ENCODE data around the gene SLC25A23.
"Not testable (repeated sequence)": the region's sequence is repeated elsewhere in the genome, so short reads cannot be mapped to it uniquely, and the experiment has no call there.

Gene SLC25A23

DNA sequence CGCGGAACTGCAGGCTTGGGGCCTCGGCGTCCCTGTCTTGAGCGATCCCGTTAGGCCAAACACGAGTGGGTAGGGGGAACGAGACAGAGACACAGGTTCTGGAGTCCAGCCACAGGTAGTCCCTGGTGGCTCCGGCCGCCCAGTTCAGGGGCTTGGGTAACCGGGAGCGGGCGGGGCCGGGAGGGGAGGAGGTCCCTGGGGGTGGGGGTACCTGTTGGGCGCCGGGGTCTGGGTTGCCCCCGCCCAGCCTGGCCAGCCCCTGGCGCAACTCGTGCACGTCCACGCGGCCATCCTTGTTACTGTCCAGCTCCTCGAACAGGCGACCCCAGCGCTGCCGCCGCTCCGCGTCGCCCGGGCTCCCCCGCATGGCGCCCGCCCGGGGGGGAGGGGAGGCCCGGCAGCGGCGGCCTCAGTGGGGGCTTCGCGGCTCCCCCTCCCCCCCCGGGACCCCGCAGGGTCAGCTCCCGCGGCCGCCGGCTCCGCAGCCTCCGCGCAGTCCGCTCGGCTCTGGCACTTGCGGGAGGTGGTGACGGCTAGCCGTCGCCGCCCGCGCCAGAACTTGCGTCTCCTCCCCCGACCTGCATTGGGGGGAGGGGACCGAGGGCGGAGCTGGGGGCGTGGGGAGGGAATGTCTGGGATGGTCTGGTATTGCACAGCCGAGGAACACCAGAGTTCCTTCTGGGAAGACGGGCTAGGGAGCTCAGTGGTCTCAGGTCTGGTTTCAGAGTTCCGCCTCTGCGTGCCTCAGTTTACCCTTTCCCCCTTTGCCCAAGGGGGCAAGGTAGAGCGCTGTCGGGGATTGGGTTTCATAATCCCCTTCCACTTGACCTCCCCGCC lies at the start of gene SLC25A23:
Gene SLC25A23, minus strand, starts transcription at position 531 of the 837 bp plus-strand sequence. Its CDS starts 164 bp downstream, at position 367.
- DNase-seq, result peak in 1 of 2 experiments; percentile 80

DNA sequence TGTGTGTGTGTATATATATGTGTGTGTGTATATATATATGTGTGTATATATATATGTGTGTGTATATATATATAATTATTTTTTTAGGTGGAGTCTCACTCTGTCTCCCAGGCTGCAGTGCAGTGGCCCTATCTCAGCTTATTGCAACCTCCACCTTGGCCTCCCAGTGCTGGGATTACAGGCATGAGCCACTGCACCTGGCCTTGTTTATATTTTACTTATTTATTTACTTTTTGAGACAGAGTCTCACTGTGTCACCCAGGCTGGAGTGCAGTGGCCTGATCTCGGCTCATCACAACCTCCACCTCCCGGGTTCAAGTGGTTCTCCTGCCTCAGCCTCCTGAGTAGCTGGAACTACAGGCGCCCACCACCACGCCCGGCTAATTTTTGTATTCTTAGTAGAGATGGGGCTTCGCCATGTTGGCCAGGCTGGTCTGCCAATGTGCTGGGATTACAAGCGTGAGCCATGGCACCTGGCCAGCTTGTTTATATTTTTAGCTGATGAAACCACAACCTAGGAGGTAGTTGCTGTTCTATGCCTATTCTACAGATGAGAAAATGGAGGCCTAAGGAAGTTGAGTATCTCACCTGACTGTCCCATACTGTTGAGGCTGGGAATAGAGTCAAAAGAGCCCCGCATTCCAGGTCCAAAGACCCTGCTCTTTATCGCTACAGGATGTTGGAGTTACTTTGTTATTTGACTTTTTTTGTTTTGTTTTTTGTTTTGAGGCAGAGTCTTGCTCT lies 48.6 kb upstream of the SLC25A23 start:
- not testable (repeated sequence) for DNase-seq

DNA sequence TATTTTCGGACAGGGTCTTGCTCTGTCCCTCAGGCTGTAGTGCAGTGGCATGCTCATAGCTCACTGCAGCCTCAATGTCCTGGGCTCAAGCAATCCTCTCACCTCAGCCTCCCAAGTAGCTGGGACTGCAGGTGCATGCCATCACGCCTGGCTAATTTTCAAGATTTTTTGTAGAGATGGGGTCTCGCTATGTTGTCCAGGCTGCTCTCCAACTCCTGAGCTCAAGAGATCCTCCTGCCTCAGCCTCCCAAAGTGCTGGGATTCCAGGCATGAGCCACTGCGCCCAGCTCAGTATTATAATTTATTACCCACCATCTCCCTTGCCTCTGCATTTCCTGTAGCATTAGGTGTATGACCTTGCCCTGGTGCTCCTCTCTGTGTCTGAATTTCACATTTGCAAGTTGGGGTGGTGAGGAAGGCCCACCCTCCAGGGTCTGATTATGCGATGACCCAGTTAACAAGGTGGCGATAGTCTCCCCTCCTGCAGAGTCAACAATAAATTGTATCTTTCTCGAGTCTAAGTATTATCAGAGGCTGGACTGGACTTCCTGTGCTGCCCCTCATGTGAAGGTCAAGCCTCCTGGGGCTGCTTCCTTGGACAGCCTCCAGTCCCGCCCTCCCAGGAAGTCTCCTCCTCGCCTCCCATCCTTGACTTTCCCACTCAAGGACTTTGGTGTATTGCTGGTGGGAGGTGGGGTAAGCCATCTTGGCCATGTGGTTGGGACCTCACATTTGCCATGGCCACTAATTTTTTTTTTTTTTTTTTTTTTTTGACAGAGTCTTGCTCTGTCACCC lies 44.0 kb upstream of the SLC25A23 start:
- DNase-seq, result no peak

DNA sequence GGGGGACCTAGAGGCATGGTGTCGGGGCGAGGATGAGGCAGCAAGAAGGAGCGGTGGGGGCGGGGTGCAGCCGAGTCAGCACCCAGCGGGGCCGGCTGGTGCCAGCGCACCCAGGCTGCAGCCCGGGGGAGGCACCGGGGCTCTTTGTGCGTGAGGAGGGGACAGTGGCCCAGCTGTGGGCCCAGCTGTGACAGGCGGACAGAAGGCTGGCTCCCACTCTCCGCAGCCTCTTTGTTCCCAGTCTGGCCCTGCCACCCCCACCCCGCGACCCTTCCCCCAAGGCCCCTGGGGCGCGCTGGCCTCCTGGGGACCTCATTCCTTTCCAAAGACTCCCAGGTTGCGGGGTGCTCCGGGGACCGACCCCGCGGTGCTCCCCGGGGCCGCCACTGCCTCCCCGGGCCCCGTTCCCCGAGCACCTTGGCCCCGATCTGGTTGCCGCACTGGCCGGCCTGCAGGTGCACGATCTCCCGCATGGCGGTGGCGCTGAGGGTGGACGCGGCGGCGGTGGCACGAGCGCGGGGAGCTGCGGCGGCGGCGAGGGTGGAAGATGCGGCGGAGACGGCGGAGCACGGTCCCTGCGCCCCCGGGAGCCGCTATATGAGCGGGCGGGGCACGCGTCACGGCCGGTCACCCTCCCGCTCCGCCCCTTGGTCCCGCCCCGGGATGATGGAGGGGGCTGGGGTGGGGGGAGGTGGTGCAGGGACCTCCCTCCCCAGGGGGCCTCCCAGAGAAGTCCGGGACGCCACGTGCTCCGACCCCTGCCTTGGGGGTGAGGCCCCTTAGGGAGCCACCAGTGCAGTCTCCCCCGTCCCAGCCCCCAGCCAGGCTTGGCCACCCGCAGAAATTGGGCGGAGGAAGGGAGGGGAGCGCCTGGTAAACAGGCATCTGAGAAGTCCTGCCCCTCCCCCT lies 42.4 kb upstream of the SLC25A23 start, which contains the start of gene TUBB4A:
Gene TUBB4A, minus strand, starts transcription at position 570 of the 909 bp plus-strand sequence. Its CDS starts 97 bp downstream, at position 473.
- DNase-seq, result no peak

DNA sequence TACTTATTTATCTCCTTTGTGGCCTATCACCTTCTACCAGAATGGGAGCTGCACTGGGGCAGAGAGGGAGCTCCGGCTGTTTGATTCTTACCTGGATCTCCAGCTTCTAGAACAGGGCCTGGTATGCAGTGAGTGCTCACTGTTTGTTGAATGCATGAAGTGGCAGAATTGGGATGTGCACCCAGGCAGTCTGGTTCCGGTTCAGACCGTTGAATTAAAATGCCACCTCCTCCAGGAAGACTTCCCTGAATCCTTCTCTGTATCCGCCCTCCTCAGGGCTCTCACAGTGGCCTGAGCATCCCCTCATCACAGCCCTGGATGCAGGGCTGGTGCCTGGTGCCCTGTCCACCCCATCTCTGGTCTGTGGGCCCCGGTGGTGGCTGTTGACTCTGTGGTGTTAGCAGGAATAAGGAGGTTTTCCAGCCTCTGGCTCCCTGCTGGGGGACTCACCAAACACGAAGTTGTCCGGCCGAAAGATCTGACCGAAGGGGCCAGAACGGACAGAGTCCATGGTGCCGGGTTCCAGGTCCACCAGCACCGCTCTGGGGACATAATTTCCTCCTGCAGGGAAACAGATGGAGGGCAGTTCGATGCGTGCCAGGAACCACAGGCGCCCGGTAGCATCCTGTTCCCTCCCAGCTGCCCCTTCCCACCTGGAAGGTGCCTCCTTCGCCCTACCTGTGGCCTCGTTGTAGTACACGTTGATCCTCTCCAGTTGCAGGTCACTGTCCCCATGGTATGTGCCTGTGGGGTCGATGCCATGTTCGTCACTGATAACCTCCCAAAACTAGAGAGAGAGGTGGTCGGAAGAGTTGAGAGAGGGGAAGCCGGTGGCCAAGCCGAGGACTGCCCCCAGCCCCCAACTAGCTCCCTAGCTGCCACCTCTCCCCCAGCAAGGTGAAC lies 41.5 kb upstream of the SLC25A23 start:
- no peak for DNase-seq

DNA sequence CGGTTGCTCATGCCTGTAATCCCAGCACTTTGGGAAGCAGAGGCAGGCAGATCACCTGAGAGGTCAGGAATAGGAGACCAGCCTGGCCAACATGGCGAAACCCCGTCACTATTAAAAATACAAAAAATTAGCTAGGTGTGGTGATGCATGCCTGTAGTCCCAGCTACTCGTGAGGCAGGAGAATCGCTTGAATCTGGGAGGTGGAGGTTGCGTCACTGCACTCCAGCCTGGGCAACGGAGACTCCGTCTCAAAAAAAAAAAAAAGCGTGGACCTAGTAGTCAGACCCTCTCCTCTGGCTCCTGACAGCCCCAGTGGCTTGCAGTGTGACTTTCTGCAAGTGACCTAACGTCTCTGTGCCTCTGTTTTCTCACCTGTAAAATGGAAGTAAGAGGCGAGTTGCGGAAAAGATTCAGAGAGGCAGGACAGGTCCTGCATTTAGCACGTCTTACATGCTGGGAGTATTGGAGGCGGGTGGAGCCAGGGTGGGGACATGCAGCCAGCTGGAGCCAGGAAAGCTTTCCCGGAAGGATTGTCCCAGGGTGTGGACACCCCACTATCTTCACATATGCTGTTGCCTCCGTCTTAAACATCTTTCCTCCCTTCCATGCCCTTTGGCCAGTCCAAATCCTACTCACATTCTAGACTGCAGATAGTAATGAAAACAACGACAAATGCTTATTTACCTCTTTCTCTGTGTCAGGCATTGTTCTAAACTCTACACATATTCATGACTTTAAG lies 39.6 kb upstream of the SLC25A23 start:
- no peak for DNase-seq

DNA sequence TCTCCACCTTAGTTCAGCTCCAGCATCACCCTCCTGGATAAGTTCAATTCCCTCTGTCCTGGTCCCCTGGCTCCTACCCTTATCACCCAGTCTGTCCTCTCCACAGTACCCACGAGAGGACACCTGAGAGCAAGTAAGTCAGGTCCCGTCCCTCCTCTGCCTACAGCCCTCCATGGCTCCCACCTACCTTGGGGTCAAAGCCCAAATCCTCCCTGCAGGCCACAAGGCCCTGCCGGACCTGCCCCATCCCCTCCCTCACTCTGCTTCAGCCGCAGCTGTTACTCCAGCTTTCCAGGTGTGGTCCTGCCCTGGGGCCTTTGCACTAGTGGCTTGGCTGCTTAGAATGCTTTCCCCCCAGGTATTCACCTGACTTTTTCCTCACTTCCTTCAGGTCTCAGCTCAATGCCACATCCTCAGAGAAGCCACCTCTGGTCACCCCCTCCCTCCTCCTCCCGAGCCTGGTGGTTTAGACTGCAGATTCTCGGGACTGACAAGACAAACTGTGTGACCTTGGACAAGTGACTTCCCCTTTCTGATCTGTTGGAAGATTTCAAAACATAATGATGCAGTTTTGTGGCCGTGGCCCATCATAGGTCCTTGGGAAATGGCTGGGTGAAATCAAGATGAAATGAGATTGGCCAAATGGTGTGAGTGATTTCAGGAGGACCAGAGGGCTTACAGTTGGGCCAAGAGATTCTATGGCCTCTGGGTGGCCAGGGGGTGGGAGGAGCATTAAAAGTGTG lies 38.9 kb upstream of the SLC25A23 start:
- DNase-seq, result no peak

DNA sequence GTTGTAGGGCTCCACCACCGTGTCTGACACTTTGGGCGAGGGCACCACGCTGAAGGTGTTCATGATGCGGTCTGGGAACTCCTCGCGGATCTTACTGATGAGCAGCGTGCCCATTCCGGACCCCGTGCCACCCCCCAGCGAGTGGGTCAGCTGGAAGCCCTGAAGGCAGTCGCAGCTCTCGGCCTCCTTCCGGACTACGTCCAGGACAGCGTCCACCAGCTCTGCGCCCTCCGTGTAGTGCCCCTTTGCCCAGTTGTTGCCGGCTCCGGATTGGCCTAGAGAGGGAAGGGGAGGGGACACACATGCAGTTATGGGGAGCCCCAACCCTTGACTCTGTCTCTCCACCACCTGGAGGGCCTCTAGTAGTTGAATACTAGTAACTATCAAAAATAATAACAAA lies 36.4 kb upstream of the SLC25A23 start:
- DNase-seq, result no peak

DNA sequence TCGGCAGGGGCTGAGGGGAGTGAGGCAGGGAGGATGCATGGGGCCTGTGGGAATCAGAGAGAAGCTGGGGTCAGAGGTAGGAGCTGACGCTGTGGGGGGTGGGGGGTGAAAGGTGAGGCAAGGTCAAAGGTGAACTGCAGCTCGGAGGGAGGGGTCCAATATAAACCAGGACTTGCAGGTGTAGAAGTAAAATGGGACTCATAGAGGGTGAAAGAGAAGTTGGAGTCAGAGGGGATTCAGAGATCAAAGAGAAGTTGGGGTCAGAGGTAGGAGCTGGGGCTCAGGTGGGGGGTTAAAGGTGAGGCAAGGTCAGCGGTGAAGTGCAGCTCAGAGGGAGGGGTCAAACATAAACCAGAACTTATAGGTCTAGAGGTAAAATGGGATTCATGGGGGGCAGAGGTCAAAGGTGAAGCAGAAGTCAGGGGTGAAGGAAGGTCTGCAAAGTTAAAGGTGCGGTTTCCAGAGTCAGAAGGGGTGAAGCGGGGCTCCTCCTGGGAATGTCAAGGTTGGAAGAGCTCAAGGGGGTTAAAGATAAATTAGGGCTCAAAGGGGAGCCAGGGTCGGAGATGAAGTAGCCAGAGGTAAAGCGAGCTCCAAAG lies 34.9 kb upstream of the SLC25A23 start:
- DNase-seq, result no peak

DNA sequence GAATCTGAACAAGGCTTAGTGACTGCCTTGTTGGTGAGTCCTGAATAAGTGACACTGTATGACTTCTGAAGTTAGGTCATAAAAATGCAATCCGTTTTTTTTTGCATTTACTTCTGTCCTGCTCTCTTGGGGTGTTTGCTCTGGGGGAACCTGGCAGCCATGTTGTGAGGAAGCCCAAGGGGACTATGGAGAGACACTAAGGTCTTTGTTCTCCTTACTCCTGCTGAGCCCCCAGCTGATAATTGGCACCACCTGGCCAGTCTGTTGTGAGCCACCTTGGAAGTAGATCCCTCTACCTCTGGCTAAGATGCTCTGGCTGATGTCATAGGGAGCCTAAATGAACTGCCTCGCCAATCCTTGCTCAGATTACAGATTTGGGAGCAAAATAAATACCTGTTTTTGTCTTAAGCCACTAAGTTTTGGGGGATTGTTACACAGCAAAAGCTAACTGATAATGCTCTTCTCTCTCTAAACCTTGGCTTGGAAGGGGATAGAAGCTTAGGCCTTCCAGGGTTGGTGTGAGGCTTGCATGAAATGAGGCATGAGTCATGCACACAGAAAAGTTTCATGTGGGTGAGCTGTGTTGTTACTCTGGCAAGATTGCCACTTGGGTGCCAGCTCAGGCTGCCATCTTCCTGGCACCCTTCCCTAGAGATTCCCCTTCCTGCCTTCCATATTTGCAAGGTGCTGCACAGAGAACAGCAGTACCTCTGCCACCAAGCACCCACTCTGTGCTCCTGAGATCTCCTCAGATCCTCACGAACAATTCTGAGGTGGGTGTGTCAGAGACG lies 32.4 kb upstream of the SLC25A23 start:
- DNase-seq, result no peak

DNA sequence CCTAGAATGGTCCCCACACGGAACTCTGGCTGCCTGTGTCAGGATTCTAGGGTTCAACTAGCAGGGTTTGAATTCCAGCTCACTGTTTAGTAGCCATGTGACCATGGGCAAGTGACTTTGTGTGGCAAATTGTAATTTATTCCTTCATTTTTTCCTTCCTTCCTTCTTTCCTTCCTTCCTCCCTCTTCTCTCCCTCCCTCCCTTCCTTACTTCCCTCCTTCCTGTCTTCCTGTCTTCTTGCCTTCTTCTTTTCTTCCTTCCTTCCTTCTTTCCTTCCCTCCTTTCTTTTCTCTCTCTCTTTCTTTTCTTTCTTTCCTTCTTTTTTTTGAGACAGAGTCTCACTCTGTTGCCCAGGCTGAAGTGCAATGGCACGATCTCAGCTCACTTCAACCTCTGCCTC lies 30.5 kb upstream of the SLC25A23 start:
- DNase-seq, result no peak

DNA sequence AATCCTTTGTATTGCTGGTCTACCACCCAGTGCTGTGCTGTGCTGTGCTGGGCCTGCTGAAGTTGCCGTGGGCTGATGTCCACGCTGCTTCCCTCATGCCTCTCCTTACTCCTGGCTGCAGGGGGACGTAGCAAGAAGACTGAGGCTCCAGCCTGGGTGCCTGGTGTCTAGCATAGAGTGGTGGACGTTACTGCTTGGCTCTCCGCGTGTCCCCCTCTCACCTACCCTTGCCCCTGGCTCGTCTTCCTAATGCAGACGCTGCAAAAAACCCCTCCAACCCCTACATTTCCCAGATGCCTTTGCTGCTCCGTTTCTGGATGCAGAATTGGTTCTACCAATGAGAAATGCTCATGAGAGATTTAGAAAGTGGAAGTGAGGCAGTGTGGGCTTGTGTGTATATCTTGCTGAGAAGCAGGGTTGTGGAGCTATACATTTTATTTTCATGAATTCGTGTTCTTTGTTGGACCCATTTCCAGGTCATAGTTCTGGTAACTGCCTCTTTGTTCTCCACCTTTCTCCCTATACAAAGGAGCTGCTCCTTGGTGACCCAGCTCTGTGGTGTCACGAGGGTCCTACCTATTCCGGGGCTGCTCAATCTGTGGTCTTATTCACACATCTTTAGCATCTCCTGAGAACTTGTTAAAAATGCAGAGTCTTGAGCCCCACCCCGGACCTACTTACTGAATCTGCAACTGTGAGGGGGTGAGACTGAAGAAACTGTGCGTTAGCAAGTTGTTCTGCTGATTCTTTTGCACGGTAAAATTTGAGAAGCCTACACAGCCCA lies 29.9 kb upstream of the SLC25A23 start:
- no peak for DNase-seq

DNA sequence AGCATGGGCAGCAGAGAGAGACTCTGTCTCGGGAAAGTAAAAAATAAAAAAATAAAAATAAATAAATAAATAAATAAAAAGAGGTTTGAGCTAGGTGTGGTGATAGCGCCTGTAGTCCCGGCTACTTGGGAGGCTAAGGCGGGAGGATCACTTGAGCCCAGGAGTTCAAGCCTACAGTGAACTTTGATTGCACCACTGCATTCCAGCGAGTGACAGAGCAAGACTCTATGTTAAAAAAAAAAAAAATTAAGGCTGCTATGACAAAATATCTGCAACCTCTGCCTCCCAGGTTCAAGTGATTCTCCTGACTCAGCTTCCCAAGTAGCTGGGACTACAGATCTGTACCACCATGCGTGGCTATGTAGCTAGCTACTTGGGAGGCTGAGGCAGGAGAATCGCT lies 25.2 kb upstream of the SLC25A23 start:
- DNase-seq, result no peak

DNA sequence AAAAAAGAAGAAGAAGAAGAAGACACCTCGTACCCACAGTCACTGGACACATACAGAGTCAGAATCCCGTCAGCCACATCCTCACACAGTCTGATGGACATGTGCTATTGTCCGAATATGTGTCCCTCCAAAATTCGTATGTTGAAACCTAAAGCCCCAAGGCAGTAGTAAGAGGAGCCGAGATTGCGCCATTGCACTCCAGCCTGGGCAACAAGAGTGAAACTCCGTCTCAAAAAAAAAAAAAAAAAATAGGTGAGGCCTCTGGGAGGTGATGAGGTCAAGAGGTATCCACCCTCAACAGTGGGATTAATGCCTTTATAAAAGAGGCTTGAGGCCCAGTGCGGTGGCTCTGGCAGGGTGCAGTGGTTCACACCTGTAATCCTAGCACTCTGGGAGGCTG lies 24.6 kb upstream of the SLC25A23 start:
- no peak for DNase-seq

DNA sequence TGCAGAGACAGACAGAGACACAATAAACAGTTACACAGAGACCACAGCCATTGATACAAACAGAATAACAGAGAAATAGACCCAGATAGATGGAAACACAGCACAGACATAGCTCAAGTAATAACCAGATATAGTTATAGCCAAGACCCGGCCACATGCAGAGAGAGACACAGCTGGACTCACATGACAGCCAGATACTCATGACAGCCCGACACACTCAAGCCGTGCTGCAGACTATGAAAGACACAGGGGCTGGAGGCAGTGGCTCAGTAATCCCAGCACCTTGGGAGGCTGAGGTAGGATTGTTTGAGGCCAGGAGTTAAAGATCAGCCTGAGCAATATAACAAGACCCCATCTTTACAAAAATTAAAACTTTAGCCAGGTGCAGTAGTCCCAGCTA lies 23.6 kb upstream of the SLC25A23 start:
- DNase-seq, result no peak

DNA sequence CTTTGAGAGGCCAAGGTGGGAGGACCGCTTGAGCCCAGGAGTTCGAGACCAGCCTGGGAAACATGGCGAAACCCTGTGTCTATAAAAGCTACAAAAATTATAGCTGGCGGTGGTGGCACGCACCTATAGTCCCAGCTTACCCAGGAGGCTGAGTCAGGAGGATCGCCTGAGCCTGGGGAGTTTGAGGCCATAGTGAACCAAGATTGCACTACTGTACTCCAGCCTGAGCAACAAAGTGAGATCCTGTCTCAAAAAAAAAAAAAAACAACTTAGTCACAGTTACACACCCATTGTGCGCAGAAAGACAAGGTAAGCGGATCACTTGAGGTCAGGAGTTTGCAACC lies 22.7 kb upstream of the SLC25A23 start:
- DNase-seq, result no peak

DNA sequence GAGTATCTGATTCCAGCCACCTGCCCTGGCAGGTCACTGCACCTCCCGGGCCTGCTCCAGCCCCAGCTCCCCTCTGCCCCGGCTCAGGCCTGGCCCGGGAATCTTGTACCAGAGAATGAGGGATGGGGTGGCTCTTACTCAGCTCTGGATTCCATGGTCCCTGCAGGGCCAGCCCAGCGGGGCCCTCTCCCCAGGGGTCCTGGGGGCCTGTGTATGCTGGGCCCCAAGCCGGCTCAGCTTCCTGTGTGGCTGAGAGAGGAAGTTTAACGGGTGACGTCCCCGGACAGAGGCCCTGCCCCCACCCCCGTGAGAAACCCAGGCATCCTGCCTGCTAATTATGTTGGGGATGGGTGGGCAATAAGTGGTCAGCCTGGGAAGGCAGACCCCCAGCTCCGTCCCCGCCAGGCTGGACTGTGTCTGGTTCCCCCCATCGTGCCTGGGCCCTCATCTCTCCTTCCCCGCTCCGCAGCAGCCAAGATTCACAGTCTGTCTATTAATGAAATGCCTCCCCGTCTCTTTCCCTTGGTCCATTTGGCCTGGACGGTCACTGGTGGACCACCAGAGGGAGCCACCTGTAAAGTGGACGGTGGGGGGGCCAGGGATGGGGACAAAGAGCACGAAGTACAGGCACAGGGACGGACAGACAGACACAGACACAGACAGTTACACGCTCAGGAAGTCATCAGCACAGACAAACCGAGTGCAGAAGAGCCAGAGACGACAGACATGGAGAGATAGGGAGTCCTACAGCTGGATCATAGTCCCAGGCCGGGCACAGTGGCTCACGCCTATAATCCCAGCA lies 22.1 kb upstream of the SLC25A23 start, which contains the start of gene DENND1C:
Gene DENND1C, minus strand, starts transcription at position 247 of the 802 bp plus-strand sequence. Its CDS starts 92 bp downstream, at position 155.
- no peak for DNase-seq
